Epithelial cell of umbilical artery (primary cell): ENCODE measurements around the gene APCS. TPM values are rescaled to one million over a fixed set of nuclear protein-coding genes. Genes with fewer than 3 reads are reported as not detected.

Source experiments
- total RNA-seq: library from RNA; depleted of rRNA; stranded (reverse); fragments of >200 nt; gene quantifications from 2 replicates; pipeline ENCODE4 v1.2.3, GENCODE V29; 2014

The APCS gene, protein sequence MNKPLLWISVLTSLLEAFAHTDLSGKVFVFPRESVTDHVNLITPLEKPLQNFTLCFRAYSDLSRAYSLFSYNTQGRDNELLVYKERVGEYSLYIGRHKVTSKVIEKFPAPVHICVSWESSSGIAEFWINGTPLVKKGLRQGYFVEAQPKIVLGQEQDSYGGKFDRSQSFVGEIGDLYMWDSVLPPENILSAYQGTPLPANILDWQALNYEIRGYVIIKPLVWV
- not detected in 2 replicates for total RNA-seq

DNA sequence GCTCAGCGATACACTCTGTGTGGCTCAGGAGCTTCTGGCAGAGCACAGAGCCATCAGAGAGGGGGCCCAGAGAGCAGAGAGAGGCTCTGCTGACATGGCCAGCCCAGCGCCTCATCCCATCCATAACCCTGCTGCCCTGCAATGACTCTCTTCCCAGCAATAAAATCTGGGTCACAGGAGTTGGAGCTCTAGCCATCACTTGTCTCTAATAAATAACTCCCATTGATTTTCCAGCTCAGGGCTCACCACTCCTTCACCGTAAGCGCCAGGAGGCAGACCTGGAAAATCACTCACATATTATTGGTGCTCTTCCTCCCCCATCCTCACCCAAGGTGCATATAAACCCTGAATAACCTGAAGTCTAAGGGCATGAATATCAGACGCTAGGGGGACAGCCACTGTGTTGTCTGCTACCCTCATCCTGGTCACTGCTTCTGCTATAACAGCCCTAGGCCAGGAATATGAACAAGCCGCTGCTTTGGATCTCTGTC, at the start of gene APCS:
APCS (plus strand) TSS at position 366 of the 491 bp plus-strand sequence; CDS start at position 462, 96 bp downstream.

Other genes with a start within 250 kb of the APCS start
- not detected in 2 replicates for gene OR10J4, start 155.6 kb upstream of the APCS start, total RNA-seq
- gene OR10J1, start 148.1 kb upstream of the APCS start, total RNA-seq = not detected in 2 replicates
- not detected in 2 replicates for gene OR10J5, start 51.8 kb upstream of the APCS start, total RNA-seq
- gene CRP, start 126.8 kb downstream of the APCS start, total RNA-seq = 0.32 TPM in 1 of 2 replicates, not detected in the other
- gene DUSP23, start 193.1 kb downstream of the APCS start, total RNA-seq = 241 and 316 TPM in 2 replicates
- gene FCRL6, start 214.5 kb downstream of the APCS start, total RNA-seq = under 0.01 and 0.30 TPM in 2 replicates
- not detected in 2 replicates for gene SLAMF8, start 239.0 kb downstream of the APCS start, total RNA-seq